Uterus (tissue), 4 donors: ENCODE results near the gene C11orf21. TPM values are rescaled to one million over a fixed set of nuclear protein-coding genes. Genes with fewer than 3 reads are reported as not detected.
A peak's percentile ranks its signal among the peaks of the same experiment; 100 is the strongest.

Experiments
- DNase-seq, 2 donors: peaks; one replicate each; pipeline ENCODE4 v3.0.0-alpha.2; 2019 to 2020
- H3K27ac ChIP-seq, 2 donors: fragments of 200-600 bp; sonication (generic); 1 replicate in 1 of 2; 2 replicates in 1 of 2; pipeline ENCODE4 v1.5.1; 2016 to 2018
- H3K27me3 ChIP-seq, 2 donors: fragments of 200-600 bp; sonication (generic); one replicate each; pipeline ENCODE4 v1.5.1; 2018 to 2019; ENCODE audit warnings: control low read depth in 1 of 2
- H3K36me3 ChIP-seq, 2 donors: fragments of 200-600 bp; sonication (generic); one replicate each; pipeline ENCODE4 v1.5.1; 2019; ENCODE audit warnings: control low read depth in 1 of 2
- H3K4me1 ChIP-seq, 2 donors: fragments of 200-600 bp; sonication (generic); one replicate each; pipeline ENCODE4 v1.5.1; 2018 to 2019; ENCODE audit warnings: control low read depth in 1 of 2
- H3K4me3 ChIP-seq, 2 donors: fragments of 200-600 bp; sonication (generic); 1 replicate in 1 of 2; 2 replicates in 1 of 2; pipeline ENCODE4 v1.5.1; 2018 to 2019; ENCODE audit warnings: mild to moderate bottlenecking in 1 of 2
- H3K9me3 ChIP-seq, 2 donors: fragments of 200-600 bp; sonication (generic); one replicate each; pipeline ENCODE4 v1.5.1; 2019; ENCODE audit warnings: control low read depth in 1 of 2
- CTCF ChIP-seq, 4 experiments: fragments of 200-600 bp in 2 of 4; fragments of 450-650 bp in 2 of 4; sonication (generic) in 2 of 4; IDR thresholded peaks; one replicate each; pipeline ENCODE4 v1.5.1; 2016 to 2019; ENCODE audit warnings: antibody characterized with exemption in 4 of 4, mild to moderate bottlenecking in 2 of 4, moderate library complexity in 1 of 4
- POLR2A ChIP-seq, 2 donors: fragments of 450-650 bp; IDR thresholded peaks; one replicate each; pipeline ENCODE4 v1.6.1; 2016; ENCODE audit warnings: antibody characterized with exemption in 2 of 2, mild to moderate bottlenecking in 1 of 2, moderate library complexity in 1 of 2
- intact Hi-C: fragments of 100-400 bp; cut with DNase I; formaldehyde crosslinking; loops from one replicate; pipeline ENCODE4 v1.15.1; 2023; ENCODE audit warnings: low total_unique reads
- total RNA-seq, 4 donors: library from RNA; depleted of rRNA in 3 of 4; stranded (reverse); fragments of >200 nt in 3 of 4; gene quantifications; one replicate each; pipeline versions ENCODE4 v1.1.0 to v1.2.4, GENCODE V29; 2014 to 2023
- donor health status: DM: yes; HTN: yes; CAD: no.

The C11orf21 gene
- total RNA-seq, result 1 to 10 TPM in 2 of 4 donors, not detected in 2; 1.7 to 1.8 TPM

- no peak for DNase-seq
- Histone ChIP-seq H3K27me3 (no peaks in the 10 kb centered on the region), H3K36me3 (no peaks in the 10 kb centered on the region), H3K9me3 (no peaks in the 10 kb centered on the region), H3K27ac (peak within 1 kb of the TSS in 1 of 2 donors; percentile 89), H3K4me1 (peaks cover 17 to 21% of the 10 kb centered on the region in 2 donors), H3K4me3 (no peak within 1 kb of the TSS)
- intact Hi-C loops, result loop anchor here (5.0 to 10.0 kb wide), 2 partner anchors 107 to 121 kb away; no protein-coding TSS in a partner anchor
- TF ChIP-seq CTCF (IDR thresholded peaks at IDR 0.05) (no peak), POLR2A (IDR thresholded peaks at IDR 0.05) (no peak)
Observed at GRCh38 chr11:2301631-2302305, at the start of gene C11orf21, which contains the start of gene TSPAN32. Gene C11orf21, minus strand, starts transcription at chr11:2301918. Its CDS starts 110 bp downstream, at chr11:2301808. Gene TSPAN32, plus strand, starts transcription at chr11:2302013. Its CDS starts 137 bp downstream, at chr11:2302150.

GRCh38 chr11:2348986-2349385, 47.3 kb upstream of the C11orf21 start:
- H3K27me3 ChIP-seq, result no peaks in the 10 kb centered on the region
- H3K4me1 ChIP-seq, result no peaks in the 10 kb centered on the region
- DNase-seq, result no peak
- no peak for TF ChIP-seq POLR2A (IDR thresholded peaks at IDR 0.05)
- intact Hi-C loops, result no loop called here
- H3K27ac ChIP-seq, result no peak overlapping the region
- no peak overlapping the region for H3K4me3 ChIP-seq
- H3K9me3 ChIP-seq, result peaks cover 0 to 11% of the 10 kb centered on the region in 2 donors
- no peaks in the 10 kb centered on the region for H3K36me3 ChIP-seq

GRCh38 chr11:2347308-2347830, 45.7 kb upstream of the C11orf21 start:
- H3K27ac ChIP-seq, result no peak overlapping the region
- intact Hi-C loops, result no loop called here
- H3K36me3 ChIP-seq, result no peaks in the 10 kb centered on the region
- peaks cover 0 to 11% of the 10 kb centered on the region in 2 donors for H3K9me3 ChIP-seq
- TF ChIP-seq CTCF (IDR thresholded peaks at IDR 0.05), result no peak
- TF ChIP-seq POLR2A (IDR thresholded peaks at IDR 0.05), result no peak
- no peak overlapping the region for H3K4me3 ChIP-seq
- no peak for DNase-seq
- no peaks in the 10 kb centered on the region for H3K27me3 ChIP-seq
- H3K4me1 ChIP-seq, result no peaks in the 10 kb centered on the region

GRCh38 chr11:2346586-2347307, 45.0 kb upstream of the C11orf21 start:
- Histone ChIP-seq H3K9me3 (peaks cover 0 to 11% of the 10 kb centered on the region in 2 donors), H3K36me3 (no peaks in the 10 kb centered on the region)

GRCh38 chr11:2346014-2346413, 44.3 kb upstream of the C11orf21 start:
- Histone ChIP-seq H3K9me3 (peaks cover 0 to 11% of the 10 kb centered on the region in 2 donors), H3K4me1 (no peaks in the 10 kb centered on the region), H3K27me3 (no peaks in the 10 kb centered on the region), H3K4me3 (no peak overlapping the region), H3K27ac (no peak overlapping the region), H3K36me3 (no peaks in the 10 kb centered on the region)
- no peak for TF ChIP-seq CTCF (IDR thresholded peaks at IDR 0.05)
- no peak for TF ChIP-seq POLR2A (IDR thresholded peaks at IDR 0.05)
- intact Hi-C loops, result no loop called here
- DNase-seq, result no peak

More at GRCh38 chr11:2346586-2347307, 45.0 kb upstream of the C11orf21 start:
- no peak for TF ChIP-seq POLR2A (IDR thresholded peaks at IDR 0.05)
- TF ChIP-seq CTCF (IDR thresholded peaks at IDR 0.05), result no peak
- Histone ChIP-seq H3K27ac (no peak overlapping the region), H3K27me3 (no peaks in the 10 kb centered on the region), H3K4me3 (no peak overlapping the region), H3K4me1 (no peaks in the 10 kb centered on the region)
- DNase-seq, result no peak
- intact Hi-C loops, result no loop called here
